Endodermal cell (in vitro differentiated cells): ENCODE results near the gene GFPT2. TPM values are rescaled to one million over a fixed set of nuclear protein-coding genes. Genes with fewer than 3 reads are reported as not detected.

Experiments used
- DNase-seq: peaks from one replicate; pipeline ENCODE4 v3.0.0-alpha.2; 2017
- H3K27ac ChIP-seq: 2 replicates; pipeline ENCODE4 v1.5.1; 2013; ENCODE audit warnings: mild to moderate bottlenecking, low read depth, low read length, moderate library complexity
- H3K27me3 ChIP-seq: 2 replicates; pipeline ENCODE4 v1.6.1; 2013; ENCODE audit warnings: mild to moderate bottlenecking, low read length, moderate library complexity; ENCODE audit not compliant: insufficient read depth, control insufficient read depth, poor library complexity, severe bottlenecking
- H3K36me3 ChIP-seq: 2 replicates; pipeline ENCODE4 v1.7.0; 2013; ENCODE audit warnings: mild to moderate bottlenecking, low read length, moderate library complexity; ENCODE audit not compliant: control insufficient read depth, insufficient read depth
- H3K4me1 ChIP-seq: one replicate; pipeline ENCODE4 v1.7.0; 2013; ENCODE audit warnings: low read length; ENCODE audit not compliant: control insufficient read depth, insufficient read depth
- H3K4me3 ChIP-seq: 2 replicates; pipeline ENCODE4 v1.5.1; 2013; ENCODE audit warnings: mild to moderate bottlenecking, low read length, moderate library complexity
- H3K9ac ChIP-seq: 2 replicates; pipeline ENCODE4 v1.6.1; 2013; ENCODE audit warnings: mild to moderate bottlenecking, low read length, moderate library complexity; ENCODE audit not compliant: poor library complexity, severe bottlenecking; ENCODE audit errors: extremely low read depth
- H3K9me3 ChIP-seq: 2 replicates; pipeline ENCODE4 v1.6.1; 2013; ENCODE audit warnings: mild to moderate bottlenecking, low read length, moderate library complexity; ENCODE audit not compliant: control insufficient read depth
- H3K27ac Mint-ChIP-seq: 2 replicates; pipeline ENCODE4 v1.8.0; 2020; ENCODE audit warnings: mixed read lengths
- H3K27me3 Mint-ChIP-seq: 2 replicates; pipeline ENCODE4 v1.8.0; 2021; ENCODE audit warnings: mild to moderate bottlenecking, mixed read lengths; ENCODE audit not compliant: insufficient read depth
- H3K36me3 Mint-ChIP-seq: 2 replicates; pipeline ENCODE4 v1.8.0; 2020; ENCODE audit warnings: low read depth, mixed read lengths
- H3K4me1 Mint-ChIP-seq: 2 replicates; pipeline ENCODE4 v1.8.0; 2020; ENCODE audit warnings: mixed read lengths
- H3K4me3 Mint-ChIP-seq: 2 replicates; pipeline ENCODE4 v1.8.0; 2020; ENCODE audit warnings: mild to moderate bottlenecking, moderate library complexity, mixed read lengths
- H3K9me3 Mint-ChIP-seq: 2 replicates; pipeline ENCODE4 v1.8.0; 2020; ENCODE audit warnings: mild to moderate bottlenecking, mixed read lengths
- CTCF ChIP-seq: fragments of 200-600 bp; sonication (generic); conservative IDR thresholded peaks from 2 replicates; pipeline ENCODE4 v1.5.0; 2021; ENCODE audit warnings: antibody characterized with exemption, mild to moderate bottlenecking
- WGBS, 2 experiments: methylation state at CpG; one replicate each; pipeline versions ENCODE4 v1.1.5 to v1.1.7; 2013; ENCODE audit warnings: missing lambda C conversion rate in 2 of 2, mixed read lengths in 1 of 2; ENCODE audit not compliant: insufficient coverage in 1 of 2, insufficient read length in 1 of 2; 5-methylcytosine and 5-hydroxymethylcytosine counted together
- total RNA-seq, 2 donors: library from RNA; stranded (reverse); fragmentation: NEBNext Ultra II Directional in 1 of 2; extraction: Animal tissue kit (Norgen Biotek cat#: 25700) in 1 of 2; gene quantifications; 2 replicates in 1 of 2; 3 replicates in 1 of 2; pipeline ENCODE4 v1.2.1, GENCODE V29; 2021

The GFPT2 gene
- total RNA-seq, 2 donors from 2014 or later: 19.5 to 37.3 TPM

GRCh38 chr5:180294411-180294810 lies 58.7 kb downstream of the GFPT2 start:
- TF ChIP-seq CTCF: no peak
- DNase-seq: no peak
- no peak overlapping the region for H3K27ac ChIP-seq
- H3K4me1 ChIP-seq: no peaks in the 10 kb centered on the region
- Mint-ChIP-seq H3K27ac (peak overlapping the region; percentile 21), H3K27me3 (no peaks in the 10 kb centered on the region), H3K4me1 (peaks cover 22% of the 10 kb centered on the region), H3K36me3 (peaks cover 24% of the 10 kb centered on the region), H3K9me3 (no peaks in the 10 kb centered on the region), H3K4me3 (no peak overlapping the region)
- H3K4me3 ChIP-seq: no peak overlapping the region
- no peaks in the 10 kb centered on the region for H3K9me3 ChIP-seq
- peaks cover 8% of the 10 kb centered on the region for H3K36me3 ChIP-seq
- no peak overlapping the region for H3K9ac ChIP-seq
- WGBS, 2 experiments: 93 to 96% methylated on average over 6 to 7 of the region's 7 CpGs
- H3K27me3 ChIP-seq: no peaks in the 10 kb centered on the region

GRCh38 chr5:180291943-180292831 lies 60.9 kb downstream of the GFPT2 start, which contains the start of gene MAPK9:
Gene MAPK9, minus strand, starts transcription at chr5:180292083. Its CDS starts 11,522 bp downstream, at chr5:180280561.
- peaks cover 39% of the 10 kb centered on the region for H3K4me1 Mint-ChIP-seq
- H3K36me3 Mint-ChIP-seq: peaks cover 28% of the 10 kb centered on the region
- WGBS, 2 experiments: 0% methylated on average over 24 to 120 of the region's 122 CpGs

More at GRCh38 chr5:180291943-180292831, 60.9 kb downstream of the GFPT2 start, which contains the start of gene MAPK9:
- no peak for TF ChIP-seq CTCF
- H3K36me3 ChIP-seq: peaks cover 13% of the 10 kb centered on the region
- H3K4me3 ChIP-seq: peak within 1 kb of the TSS; percentile 86
- peak within 1 kb of the TSS; percentile 80 for H3K9ac ChIP-seq
- H3K27me3 ChIP-seq: no peaks in the 10 kb centered on the region
- peak; percentile 94 for DNase-seq
- H3K9me3 ChIP-seq: no peaks in the 10 kb centered on the region
- peak within 1 kb of the TSS; percentile 94 for H3K27ac Mint-ChIP-seq
- H3K27me3 Mint-ChIP-seq: no peaks in the 10 kb centered on the region
- peak within 1 kb of the TSS; percentile 52 for H3K27ac ChIP-seq
- peak within 1 kb of the TSS; percentile 87 for H3K4me3 Mint-ChIP-seq
- no peaks in the 10 kb centered on the region for H3K9me3 Mint-ChIP-seq
- no peaks in the 10 kb centered on the region for H3K4me1 ChIP-seq
